Left lung (tissue), 10 donors: ENCODE measurements around the gene PGBD5. TPM values are rescaled to one million over a fixed set of nuclear protein-coding genes. Genes with fewer than 3 reads are reported as not detected.

ENCODE experiments used
- ATAC-seq: fragments of 200-7000 bp; cut with Tn5 transposase; one replicate; pipeline ENCODE4 v1.9.1; 2020; ENCODE audit warnings: moderate library complexity
- DNase-seq, 4 donors: peaks; one replicate each; pipeline ENCODE4 v3.0.0-alpha.2; 2013 to 2020
- H3K27ac ChIP-seq, 2 donors: fragments of 200-600 bp; sonication (generic) in 1 of 2; one replicate each; pipeline versions ENCODE4 v1.5.0 to v1.8.0; 2020 to 2021
- H3K27me3 ChIP-seq, 2 donors: fragments of 200-600 bp; sonication (generic) in 1 of 2; one replicate each; pipeline versions ENCODE4 v1.5.0 to v1.8.0; 2020 to 2021
- H3K36me3 ChIP-seq, 2 donors: fragments of 200-600 bp; sonication (generic) in 1 of 2; one replicate each; pipeline versions ENCODE4 v1.5.0 to v1.8.0; 2020 to 2021
- H3K4me1 ChIP-seq, 2 donors: fragments of 200-600 bp; one replicate each; pipeline ENCODE4 v1.8.0; 2021
- H3K4me3 ChIP-seq, 2 donors: fragments of 200-600 bp; sonication (generic) in 1 of 2; one replicate each; pipeline versions ENCODE4 v1.5.0 to v1.8.0; 2020 to 2021; ENCODE audit warnings: mild to moderate bottlenecking in 1 of 2
- H3K9me3 ChIP-seq, 2 donors: fragments of 200-600 bp; sonication (generic) in 1 of 2; one replicate each; pipeline versions ENCODE4 v1.5.0 to v1.8.0; 2020 to 2021
- intact Hi-C, 2 donors: fragments of 100-400 bp; cut with DNase I; formaldehyde crosslinking; loops; one replicate each; pipeline versions ENCODE4 v1.11.2 to v1.14.2; 2022
- polyA plus RNA-seq, 6 donors: library from polyadenylated mRNA; unstranded; fragments of 120-200 nt; gene quantifications; one replicate each; pipeline ENCODE4 v1.2.1, GENCODE V29; 2013; ENCODE audit not compliant: insufficient read length in 6 of 6
- total RNA-seq, 2 donors: library from RNA; stranded (reverse); fragmentation: NEBNext Ultra II Directional; extraction: Animal tissue kit (Norgen Biotek cat#: 25700); gene quantifications; one replicate each; pipeline ENCODE4 v1.2.1, GENCODE V29; 2021
- TF ChIP-seq, protein P1 (sequence below), 2 donors: fragments of 200-600 bp; sonication (generic) in 1 of 2; IDR thresholded peaks; one replicate each; pipeline versions ENCODE4 v1.5.0 to v1.8.0; 2021; ENCODE audit warnings: antibody characterized with exemption in 2 of 2
- donor health status: DM: no; HTN: yes; CAD: no.
- donor health status: DM: no; HTN: no; CAD: no.

PGBD5 gene
- total and polyA plus RNA-seq, 8 donors: 2.3 to 10.1 (median 4.8) TPM

- TF ChIP-seq, protein P1, sequence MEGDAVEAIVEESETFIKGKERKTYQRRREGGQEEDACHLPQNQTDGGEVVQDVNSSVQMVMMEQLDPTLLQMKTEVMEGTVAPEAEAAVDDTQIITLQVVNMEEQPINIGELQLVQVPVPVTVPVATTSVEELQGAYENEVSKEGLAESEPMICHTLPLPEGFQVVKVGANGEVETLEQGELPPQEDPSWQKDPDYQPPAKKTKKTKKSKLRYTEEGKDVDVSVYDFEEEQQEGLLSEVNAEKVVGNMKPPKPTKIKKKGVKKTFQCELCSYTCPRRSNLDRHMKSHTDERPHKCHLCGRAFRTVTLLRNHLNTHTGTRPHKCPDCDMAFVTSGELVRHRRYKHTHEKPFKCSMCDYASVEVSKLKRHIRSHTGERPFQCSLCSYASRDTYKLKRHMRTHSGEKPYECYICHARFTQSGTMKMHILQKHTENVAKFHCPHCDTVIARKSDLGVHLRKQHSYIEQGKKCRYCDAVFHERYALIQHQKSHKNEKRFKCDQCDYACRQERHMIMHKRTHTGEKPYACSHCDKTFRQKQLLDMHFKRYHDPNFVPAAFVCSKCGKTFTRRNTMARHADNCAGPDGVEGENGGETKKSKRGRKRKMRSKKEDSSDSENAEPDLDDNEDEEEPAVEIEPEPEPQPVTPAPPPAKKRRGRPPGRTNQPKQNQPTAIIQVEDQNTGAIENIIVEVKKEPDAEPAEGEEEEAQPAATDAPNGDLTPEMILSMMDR (IDR thresholded peaks at IDR 0.05): no peak
- Histone ChIP-seq H3K27ac (no peak overlapping the region), H3K27me3 (no peaks in the 10 kb centered on the region), H3K4me1 (peaks cover 6 to 7% of the 10 kb centered on the region in 2 donors), H3K36me3 (no peaks in the 10 kb centered on the region), H3K9me3 (peaks cover 0 to 11% of the 10 kb centered on the region in 2 donors), H3K4me3 (no peak overlapping the region)
- no peak for DNase-seq
- no peak for ATAC-seq
- intact Hi-C loops: no loop called here
These were observed 46.2 kb downstream of the PGBD5 start for GRCh38 chr1:230379928-230380327.

- H3K27ac ChIP-seq: no peak overlapping the region
- intact Hi-C loops: no loop called here
- ATAC-seq (no peak), DNase-seq (no peak)
- H3K9me3 ChIP-seq: peaks cover 0 to 11% of the 10 kb centered on the region in 2 donors
- TF ChIP-seq, protein P1 (IDR thresholded peaks at IDR 0.05): no peak
- peaks cover 6 to 7% of the 10 kb centered on the region in 2 donors for H3K4me1 ChIP-seq
- H3K27me3 ChIP-seq: no peaks in the 10 kb centered on the region
- no peaks in the 10 kb centered on the region for H3K36me3 ChIP-seq
- H3K4me3 ChIP-seq: no peak overlapping the region
These were observed 46.7 kb downstream of the PGBD5 start for GRCh38 chr1:230379462-230379861.

DNA sequence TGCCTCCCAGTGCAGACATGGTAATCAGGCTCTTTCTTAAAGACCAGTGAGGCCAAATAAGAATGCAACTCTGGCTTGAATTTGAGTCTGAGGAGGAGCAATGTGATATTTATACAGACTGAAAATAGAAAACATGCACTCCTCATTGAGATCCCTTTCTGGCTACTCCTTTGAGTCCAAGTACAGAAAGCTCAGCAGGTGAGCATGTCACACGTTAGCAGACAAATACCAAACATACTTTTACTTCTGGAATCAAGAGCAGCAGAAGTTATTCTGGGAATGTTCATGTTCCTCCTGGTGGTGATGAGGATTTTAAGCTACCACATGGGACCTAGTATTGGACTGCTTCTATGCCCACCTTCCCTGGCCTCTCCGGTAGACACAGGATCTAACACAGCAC is 48.3 kb downstream of the PGBD5 start:
- ATAC-seq: no peak
- TF ChIP-seq, protein P1 (IDR thresholded peaks at IDR 0.05): no peak
- H3K9me3 ChIP-seq: peaks cover 0 to 11% of the 10 kb centered on the region in 2 donors

GRCh38 chr1:230377324-230377723 is 48.8 kb downstream of the PGBD5 start:
- TF ChIP-seq, protein P1 (IDR thresholded peaks at IDR 0.05): no peak
- no peak for DNase-seq
- no peak for ATAC-seq
- Histone ChIP-seq H3K9me3 (peaks cover 0 to 11% of the 10 kb centered on the region in 2 donors), H3K4me3 (no peak overlapping the region), H3K4me1 (peaks cover 6 to 7% of the 10 kb centered on the region in 2 donors), H3K27ac (no peak overlapping the region), H3K36me3 (no peaks in the 10 kb centered on the region), H3K27me3 (no peaks in the 10 kb centered on the region)
- intact Hi-C loops: no loop called here

More for the DNA sequence above, 48.3 kb downstream of the PGBD5 start:
- Histone ChIP-seq H3K36me3 (no peaks in the 10 kb centered on the region), H3K4me1 (peaks cover 6 to 7% of the 10 kb centered on the region in 2 donors), H3K4me3 (no peak overlapping the region), H3K27me3 (no peaks in the 10 kb centered on the region), H3K27ac (no peak overlapping the region)
- intact Hi-C loops: no loop called here
- DNase-seq: no peak

- DNase-seq (no peak), ATAC-seq (no peak)
- H3K4me3 ChIP-seq: no peak overlapping the region
- TF ChIP-seq, protein P1 (IDR thresholded peaks at IDR 0.05): no peak
- H3K9me3 ChIP-seq: peaks cover 0 to 11% of the 10 kb centered on the region in 2 donors
- peaks cover under 1 to 1% of the 10 kb centered on the region in 2 donors for H3K4me1 ChIP-seq
- no peaks in the 10 kb centered on the region for H3K27me3 ChIP-seq
- no peaks in the 10 kb centered on the region for H3K36me3 ChIP-seq
- H3K27ac ChIP-seq: no peak overlapping the region
- intact Hi-C loops: no loop called here
These were observed 49.8 kb downstream of the PGBD5 start for GRCh38 chr1:230376296-230376695.
